ENCODE data around the gene PCSK4. TPM values are rescaled to one million over a fixed set of nuclear protein-coding genes. Genes with fewer than 3 reads are reported as not detected.

PCSK4 gene
- total and polyA plus RNA-seq, 9 of the 15 experiments (the other 6 are each of a cell fraction or from before 2014, with no cell fraction given), result 0.01 to 9.1 (median 2.1) TPM; not detected in 1

GRCh38 chr19:1511318-1512317 lies 21.5 kb upstream of the PCSK4 start:
- no TSS peak for BruUV-seq (replicated peaks)
- WGBS (ENCODE audit: insufficient coverage, low coverage, missing lambda C conversion rate), result 76% methylated on average over 17 of the region's 22 CpGs
- in situ Hi-C loops (cut with MboI), result no loop called here
- Histone ChIP-seq H3K9ac (ENCODE audit: insufficient read depth in 1 of 2, low read depth in 2 of 2, low read length in 2 of 2) (peak overlapping the region in 1 of 2 experiments; percentile 96; a peak in 2 of 4 replicates), H3K9me1 (ENCODE audit: control insufficient read depth, insufficient read depth, low read length) (no peaks in the 10 kb centered on the region), H3K27me3 (ENCODE audit: control insufficient read depth in 2 of 2, insufficient read depth in 2 of 2, low read length in 2 of 2) (no peaks in the 10 kb centered on the region), H3K36me3 (ENCODE audit: control insufficient read depth, insufficient read depth, low read length) (peaks cover 4% of the 10 kb centered on the region; the same call in 1 of the 3 replicates), H3K9me3 (replicated peaks; ENCODE audit: control insufficient read depth, insufficient read depth, low read depth, low read length) (peaks cover 3% of the 10 kb centered on the region), H3K4me1 (replicated peaks in 1 of 2; ENCODE audit: control insufficient read depth in 2 of 2, insufficient read depth in 2 of 2, low read length in 2 of 2) (peaks cover 12 to 65% of the 10 kb centered on the region in 2 experiments), H3K4me3 (no peak overlapping the region; the same call in 1 of the 2 replicates), H3K27ac (ENCODE audit: extremely low read depth, low read depth, low read length) (no peak overlapping the region), H3K4me2 (ENCODE audit: insufficient read depth, low read length) (peak overlapping the region; percentile 97; the same call in 1 of the 2 replicates), H2AFZ (ENCODE audit: low read depth, low read length) (no peak overlapping the region), H4K20me1 (replicated peaks; ENCODE audit: control insufficient read depth, insufficient read depth, low read length) (no peaks in the 10 kb centered on the region), H3K79me2 (ENCODE audit: control insufficient read depth, insufficient read depth, low read length) (peaks cover 11% of the 10 kb centered on the region; the same call in 2 of the 3 replicates)
- DNase-seq (ENCODE audit: extremely low read depth in 1 of 4, low spot score in 3 of 4) (no peak), ATAC-seq (no peak), FAIRE-seq (no peak)
- TF ChIP-seq HNRNPLL (IDR thresholded peaks at IDR 0.05; ENCODE audit: low read depth, low read length, poor library complexity, severe bottlenecking) (no peak), ZNF778 (CRISPR knock-in tag; IDR thresholded peaks at IDR 0.05) (no peak), ZKSCAN8 (CRISPR knock-in tag; IDR thresholded peaks at IDR 0.05) (peak; percentile 87)
- TF ChIP-seq, protein P1, sequence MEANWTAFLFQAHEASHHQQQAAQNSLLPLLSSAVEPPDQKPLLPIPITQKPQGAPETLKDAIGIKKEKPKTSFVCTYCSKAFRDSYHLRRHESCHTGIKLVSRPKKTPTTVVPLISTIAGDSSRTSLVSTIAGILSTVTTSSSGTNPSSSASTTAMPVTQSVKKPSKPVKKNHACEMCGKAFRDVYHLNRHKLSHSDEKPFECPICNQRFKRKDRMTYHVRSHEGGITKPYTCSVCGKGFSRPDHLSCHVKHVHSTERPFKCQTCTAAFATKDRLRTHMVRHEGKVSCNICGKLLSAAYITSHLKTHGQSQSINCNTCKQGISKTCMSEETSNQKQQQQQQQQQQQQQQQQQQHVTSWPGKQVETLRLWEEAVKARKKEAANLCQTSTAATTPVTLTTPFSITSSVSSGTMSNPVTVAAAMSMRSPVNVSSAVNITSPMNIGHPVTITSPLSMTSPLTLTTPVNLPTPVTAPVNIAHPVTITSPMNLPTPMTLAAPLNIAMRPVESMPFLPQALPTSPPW (CRISPR knock-in tag; IDR thresholded peaks at IDR 0.05), result 0 out of 2 replicates have a peak, but pooled peaks have one; percentile 11
- TF ChIP-seq, protein P2, sequence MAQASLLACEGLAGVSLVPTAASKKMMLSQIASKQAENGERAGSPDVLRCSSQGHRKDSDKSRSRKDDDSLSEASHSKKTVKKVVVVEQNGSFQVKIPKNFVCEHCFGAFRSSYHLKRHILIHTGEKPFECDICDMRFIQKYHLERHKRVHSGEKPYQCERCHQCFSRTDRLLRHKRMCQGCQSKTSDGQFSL (CRISPR knock-in tag; IDR thresholded peaks at IDR 0.05), result peak; percentile 19; the same call in 1 of the 2 replicates
- TF ChIP-seq, protein P2 (tag; IDR thresholded peaks at IDR 0.05), result no peak
- intact Hi-C loops (cut with micrococcal nuclease), result loop anchor here (2.0 to 5.0 kb wide), 2 partner anchors 33 to 54 kb away; partner anchors contain the start of gene C19orf25
- CTCF ChIA-PET (ENCODE audit: low intra/inter-chr PET ratio), result no interaction called here
- POLR2A ChIA-PET, result interaction anchor here (1.0 kb wide), 3 partner anchors 9 to 35 kb away, joined by 3 to 4 read pairs (median 3); no protein-coding TSS in a partner anchor
